HG03108 (cell line): ENCODE data around the gene CDK8.

Experiments
- ATAC-seq: cut with Tn5 transposase; IDR thresholded peaks from one replicate; pipeline ENCODE4 v1.9.1; 2021; ENCODE audit warnings: moderate library complexity; ENCODE audit not compliant: unreplicated experiment

CDK8 gene

DNA sequence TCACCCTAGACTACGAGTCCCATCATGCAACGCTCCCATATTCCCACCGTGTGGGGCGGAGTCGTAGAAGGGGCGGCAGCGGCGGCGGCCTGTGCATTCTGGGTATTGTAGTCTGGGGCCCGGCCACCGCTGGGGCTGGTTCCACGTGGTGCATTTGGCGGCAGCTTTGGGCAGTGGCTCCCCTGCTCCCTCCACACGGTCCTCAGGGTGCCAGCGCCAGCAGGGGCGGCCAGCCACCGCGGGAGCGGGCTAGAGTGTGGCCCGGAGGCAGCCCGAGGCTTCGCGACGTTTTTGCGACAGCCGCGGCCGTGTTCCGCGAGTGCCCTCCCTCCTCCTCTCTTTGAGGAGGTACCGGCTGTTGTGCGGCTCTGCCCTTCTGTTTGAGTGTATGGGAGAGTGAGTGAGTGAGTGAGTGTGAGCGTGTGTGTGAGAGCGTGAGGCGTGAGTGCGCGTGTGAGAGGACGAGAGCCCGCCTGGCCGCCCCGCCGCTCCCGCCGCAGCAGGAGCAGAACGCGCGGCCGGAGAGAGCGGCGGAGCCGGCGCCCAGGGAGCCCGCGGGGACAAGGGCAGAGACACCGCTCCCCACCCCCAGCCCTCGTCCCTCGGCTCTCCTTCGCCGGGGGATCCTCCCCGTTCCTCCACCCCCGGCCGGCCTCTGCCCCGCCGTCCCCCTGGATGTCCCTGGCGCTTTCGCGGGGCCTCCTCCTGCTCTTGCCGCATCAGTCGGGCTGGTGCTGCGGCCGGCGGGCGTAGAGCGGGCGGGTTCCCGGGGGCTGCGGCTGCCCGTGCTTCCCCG, at the start of gene CDK8:
Gene CDK8 (plus strand): TSS at position 343 of the 796 bp plus-strand sequence. CDS start 513 bp downstream, outside the sequence.
- peak; percentile 87 for ATAC-seq

DNA sequence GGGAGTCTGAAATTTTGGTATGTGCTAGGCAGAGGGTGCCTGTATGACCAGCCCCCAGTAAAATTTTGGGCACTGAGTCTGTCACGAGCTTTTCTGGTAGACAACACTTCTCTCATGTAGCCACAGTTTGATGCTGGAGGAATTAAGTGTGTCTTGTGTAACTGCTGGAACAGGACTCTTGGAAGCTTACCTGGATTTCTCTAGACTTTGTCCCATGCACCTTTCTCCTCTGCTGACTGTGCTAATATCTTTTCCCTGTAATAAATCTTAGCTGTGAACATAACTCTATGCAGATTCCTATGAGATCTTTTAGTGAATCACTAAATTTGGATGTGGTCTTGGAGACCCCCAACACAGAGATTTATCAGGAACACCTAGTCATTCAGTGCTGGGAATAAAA, 45.6 kb upstream of the CDK8 start:
- ATAC-seq = no peak

DNA sequence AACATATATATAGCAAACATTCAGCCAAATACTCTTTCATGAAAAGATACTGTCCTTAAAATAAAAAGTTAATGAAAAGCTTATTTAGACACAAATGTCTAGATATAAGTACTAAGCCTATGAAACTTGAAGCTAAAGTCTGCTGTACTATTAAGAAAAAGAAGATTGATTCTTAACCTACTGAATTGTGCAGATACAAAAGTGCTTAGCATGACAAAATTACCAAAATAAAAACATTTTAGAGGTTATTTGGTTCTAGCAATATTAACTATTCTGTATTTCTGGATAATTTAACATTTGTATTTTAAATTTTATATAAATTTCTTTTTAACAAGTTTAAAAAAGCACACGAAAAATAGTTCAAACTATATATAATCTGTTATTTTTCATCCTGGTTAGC, 40.6 kb upstream of the CDK8 start:
- no peak for ATAC-seq

DNA sequence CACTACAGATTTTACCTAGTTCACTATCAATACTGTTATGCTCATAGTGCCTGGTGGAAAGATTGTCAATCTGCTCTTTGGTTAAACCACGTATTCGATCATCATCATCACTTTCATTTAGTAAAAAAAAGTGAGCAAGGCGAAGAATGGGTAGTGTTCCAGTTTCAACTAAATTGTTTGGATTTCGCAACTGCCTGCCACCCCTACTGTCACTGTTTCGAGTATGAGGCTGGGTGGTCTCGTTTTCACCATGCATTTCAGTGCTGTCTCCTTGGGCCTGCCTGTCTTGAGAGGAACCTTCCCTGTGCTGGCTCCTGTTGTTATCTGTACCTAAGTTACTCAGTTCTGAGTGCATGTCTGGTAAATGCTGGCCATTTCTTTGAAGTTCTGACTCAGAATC, 39.9 kb upstream of the CDK8 start:
- ATAC-seq = no peak

DNA sequence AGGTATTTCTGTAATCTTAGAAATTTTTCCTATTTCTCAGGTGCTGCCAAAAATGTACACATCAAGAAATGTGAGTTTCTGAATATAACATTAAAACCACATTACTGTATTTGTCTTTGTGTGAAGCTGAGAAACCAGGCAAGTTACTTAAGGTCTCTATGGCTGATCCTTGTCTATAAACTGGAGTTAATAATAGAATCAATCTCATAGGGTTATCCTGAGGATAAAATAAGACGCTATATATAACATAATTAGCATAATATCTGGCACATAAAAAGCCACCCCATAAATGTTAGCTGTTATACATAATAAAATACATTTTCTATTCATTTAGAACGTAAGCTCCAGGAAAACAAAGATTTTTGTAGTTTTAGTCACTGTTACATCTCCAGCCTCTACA, 37.9 kb upstream of the CDK8 start:
- no peak for ATAC-seq

DNA sequence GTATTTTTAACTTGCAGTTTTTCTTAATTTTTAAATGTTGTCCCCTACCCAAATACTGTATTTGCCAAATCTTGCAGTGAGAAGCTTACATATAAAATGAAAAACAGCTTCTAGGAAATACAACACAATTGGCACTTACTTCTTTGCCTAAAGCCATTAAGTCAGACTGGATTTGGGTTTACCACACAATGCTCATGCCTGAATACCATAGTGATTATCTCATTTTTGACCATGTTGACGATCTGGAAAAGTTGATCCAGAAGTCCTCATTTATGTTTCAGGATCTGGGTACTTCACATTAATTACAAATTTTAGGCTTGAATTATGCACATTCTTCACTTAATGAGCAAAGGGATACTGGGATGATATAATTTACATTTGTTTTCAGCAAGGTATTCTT, 34.2 kb upstream of the CDK8 start:
- ATAC-seq = no peak

DNA sequence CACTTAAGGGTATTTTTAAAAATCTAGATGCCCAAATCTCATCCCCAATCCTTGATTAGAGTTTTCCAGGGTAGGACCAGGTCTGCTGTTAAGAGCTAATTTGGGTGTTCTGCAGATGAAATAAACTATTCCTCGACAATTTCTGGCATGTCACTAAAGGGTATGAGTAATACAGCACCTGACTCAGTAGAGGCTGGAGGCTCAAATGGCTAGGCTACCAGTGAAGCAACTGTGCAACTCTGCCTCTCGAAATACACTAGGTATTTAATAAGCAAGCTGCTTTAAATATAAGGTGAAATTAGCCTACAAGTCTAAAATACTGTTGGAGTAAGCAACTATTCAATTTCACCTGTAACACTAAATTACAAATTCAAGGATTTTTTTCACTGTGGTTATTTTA, 33.4 kb upstream of the CDK8 start:
- ATAC-seq = no peak

DNA sequence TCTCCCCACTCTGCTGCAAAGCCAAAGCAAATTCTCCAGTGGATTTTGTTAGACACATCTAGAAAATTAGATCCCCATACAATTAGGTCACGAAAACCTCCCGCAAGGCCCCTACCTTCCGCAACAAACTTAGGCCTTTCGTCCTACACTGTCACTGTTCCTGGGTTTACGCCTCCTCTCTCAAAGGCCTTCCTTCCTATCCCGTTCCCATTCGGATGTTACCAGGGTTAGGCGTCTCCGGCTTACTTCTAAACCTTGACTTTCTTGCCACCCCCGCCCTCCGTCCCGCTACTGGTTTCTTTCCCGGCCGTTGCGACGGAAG, 32.6 kb upstream of the CDK8 start:
- no peak for ATAC-seq

DNA sequence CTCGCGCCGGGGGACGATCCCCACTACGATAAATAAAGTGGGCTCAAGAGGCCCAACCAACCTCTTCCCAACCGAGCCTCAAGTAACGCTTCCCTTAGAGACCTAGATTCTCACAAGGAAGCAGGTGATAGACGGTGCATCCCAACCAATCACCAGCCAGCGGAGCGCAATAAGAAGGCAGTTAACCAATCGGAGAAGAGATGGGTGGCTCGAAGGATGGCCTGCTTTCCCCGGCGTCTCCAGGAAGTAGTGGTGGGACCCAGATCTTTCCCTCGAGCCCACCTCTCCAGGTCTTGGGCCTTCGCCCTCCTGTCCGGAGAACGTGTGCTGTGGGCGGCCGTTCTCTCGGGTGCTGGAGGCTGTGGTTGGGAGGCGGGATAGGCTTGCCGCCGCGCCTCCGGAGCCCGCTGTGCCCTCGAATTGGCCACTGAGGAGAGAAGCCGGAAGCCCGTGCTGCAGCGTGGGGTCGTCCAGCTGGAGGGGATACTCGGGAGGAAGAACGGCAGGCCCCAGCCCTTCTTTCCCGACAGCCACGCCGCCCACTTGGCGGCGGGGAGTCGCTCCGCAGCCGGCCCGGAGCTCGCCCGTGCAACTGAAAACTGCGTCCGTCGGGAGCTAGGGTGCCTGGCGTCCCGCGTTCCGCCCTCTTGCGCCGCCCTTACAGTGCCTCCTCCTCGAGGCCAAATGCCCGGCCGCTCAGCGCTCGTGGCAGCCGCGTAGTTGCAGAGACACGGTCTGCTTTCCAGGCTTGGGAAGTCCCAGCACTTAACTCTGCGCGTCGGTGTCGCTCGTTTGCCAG, 32.0 kb upstream of the CDK8 start, which contains the start of gene RNF6:
Gene RNF6 (minus strand): TSS at position 594 of the 799 bp plus-strand sequence. CDS start 2,665 bp downstream, outside the sequence.
- ATAC-seq = peak; percentile 97

DNA sequence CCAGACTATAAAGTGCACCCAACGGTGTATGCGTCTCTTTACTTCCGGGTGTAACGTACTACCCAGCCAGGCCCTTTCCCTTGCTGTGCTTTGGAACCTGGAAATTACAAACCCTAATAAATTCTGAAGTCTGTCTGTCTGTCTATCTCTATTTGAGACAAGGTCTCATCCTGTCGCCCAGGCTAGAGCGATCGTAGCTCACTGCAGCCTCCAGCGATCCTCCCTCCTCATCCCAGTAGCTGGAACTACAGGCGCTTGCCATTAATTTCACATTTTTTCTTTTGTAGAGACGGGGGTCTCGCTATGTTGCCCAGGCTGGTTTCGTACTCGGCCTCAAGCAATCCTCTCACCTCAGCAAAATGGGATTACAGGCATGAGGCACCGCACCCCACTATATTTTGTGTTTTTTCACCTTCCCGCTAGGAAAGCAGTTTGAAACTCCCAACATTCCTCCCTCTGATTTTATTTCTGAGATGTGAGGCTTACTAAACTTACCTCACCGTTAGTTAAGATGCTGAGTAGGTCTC, 31.3 kb upstream of the CDK8 start:
- peak; percentile 34 for ATAC-seq

DNA sequence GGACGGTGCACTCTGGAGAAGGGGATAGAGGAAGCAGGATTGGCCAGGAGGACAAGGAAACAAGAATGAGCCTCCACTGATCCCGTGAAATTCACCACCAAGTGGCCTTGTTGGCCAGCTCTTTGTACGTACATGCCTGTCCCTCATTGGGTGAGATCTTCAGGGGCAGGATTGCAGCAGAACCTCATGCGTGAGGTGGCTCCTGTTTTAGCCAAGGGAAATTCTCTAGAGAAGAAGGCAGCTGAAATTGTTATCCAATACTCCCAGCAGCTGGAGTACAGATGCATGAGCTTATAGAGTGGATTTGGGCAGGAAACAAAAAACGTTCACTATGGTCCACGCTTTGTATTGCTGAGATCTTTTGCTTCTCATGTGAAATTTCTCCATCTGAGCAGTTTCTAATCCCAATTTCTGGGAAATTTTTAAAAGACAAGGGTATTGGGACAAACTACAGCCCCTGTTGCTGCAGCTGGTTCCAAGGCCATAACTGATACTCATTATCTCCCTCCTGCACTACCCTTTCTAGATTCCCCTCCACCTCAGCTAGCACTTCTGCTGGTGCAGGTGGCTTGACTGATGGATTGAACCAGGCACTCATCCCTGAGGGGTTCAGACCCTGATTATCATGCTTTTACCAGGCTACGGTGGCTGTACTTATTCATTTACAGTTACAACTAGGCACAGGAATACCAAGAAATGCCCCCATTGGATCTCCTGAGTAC, 27.9 kb upstream of the CDK8 start:
- ATAC-seq = no peak

DNA sequence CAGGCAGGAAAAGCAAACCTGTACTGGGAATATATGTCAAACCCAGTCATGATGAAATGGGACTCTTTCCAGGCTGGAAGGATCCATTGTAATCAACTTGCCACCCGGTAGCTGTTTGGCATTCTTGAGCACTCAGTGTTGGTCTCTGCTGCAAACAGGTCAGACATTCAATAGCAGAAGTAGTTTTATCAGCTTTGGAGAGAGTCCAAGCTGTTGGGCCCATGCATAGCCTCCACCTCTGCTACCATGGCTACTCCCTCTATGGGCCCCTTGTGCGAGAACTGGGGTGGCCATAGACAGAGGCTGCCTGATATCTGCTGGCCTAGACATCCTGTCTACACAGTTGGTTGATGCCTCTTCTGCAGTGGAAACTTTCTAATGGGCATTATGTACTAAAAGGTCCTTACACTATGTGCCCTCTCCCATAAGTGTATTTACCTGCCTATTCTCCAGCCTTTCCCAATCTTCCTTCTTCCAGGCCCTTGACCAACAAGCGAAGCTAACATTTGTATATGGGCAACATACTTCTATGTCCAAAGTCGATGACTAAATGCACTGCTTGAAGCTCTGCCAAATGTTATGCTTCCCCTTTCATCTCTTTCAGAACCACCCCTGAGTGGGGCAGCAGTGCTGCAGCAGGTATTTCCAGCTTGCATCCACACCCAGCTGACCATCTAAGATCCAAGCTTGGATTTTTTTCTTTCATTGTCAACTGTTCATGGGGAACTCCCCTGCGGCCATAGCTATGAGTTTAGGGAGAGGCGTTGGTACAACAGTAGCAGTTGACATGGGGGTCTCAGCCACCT, 26.6 kb upstream of the CDK8 start:
- no peak for ATAC-seq

DNA sequence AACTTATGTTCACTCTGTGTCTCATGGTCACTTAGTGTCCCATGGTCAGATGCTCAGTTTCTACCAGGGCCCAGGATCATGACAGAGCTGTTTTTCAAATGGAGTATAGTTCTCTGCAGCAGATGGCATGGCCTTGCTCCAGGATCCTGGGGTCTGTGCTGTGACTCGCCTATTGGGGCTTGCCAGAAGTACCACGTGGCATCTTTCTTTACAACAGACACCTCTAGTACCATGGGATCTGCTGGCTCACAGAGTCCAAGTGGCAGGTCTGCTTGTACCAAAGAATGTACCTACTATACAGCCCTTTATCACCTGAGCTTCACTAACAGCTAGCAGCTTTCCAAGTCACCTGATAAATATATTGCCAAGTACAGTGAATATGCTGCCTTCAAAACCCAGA, 25.8 kb upstream of the CDK8 start:
- no peak for ATAC-seq

DNA sequence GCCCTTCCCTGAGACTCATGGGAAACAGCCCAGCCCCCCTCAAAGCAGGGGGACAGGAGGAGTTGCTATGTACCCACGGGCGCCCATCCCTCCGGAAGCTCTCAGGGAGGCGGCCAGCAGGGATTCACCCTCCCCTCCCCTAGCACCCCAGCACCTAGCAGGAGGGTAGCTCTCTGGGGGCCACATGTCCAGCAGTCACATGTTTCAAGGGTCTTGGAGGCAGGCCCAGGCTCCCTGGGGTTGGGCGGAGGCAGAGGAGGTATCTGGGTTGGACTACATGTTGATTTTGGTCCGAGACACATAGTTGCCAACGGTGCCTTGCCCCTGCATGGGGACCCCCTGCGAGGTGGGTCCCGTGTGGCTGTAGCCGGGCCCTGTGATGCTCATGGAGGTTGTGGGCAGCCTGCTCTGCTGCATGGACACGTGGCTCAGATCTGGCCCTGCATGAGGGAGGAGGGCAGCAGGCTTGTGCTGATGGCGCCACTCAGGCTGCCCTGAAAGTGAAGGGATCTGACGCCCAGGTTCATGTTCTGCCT, 24.8 kb upstream of the CDK8 start:
- ATAC-seq = no peak

DNA sequence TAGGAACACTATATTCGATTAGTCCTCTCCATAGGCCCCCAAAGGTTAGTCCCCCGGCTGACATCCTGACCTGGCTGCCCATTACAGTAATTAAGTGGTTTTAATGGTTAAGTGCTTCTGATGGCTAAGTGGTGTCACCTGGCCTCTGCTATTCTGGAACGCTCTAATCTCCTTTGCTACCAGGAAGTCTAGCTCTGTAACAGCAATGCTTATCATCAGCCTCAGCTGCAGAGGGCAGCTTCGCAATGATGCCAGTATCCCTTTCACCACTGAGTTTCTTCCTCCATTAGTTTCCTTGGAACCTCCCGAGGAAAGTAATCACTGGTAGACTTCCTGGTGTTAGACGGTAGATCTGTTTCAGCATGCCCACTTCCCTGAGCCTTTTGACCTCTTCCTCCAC, 23.2 kb upstream of the CDK8 start:
- ATAC-seq = no peak

DNA sequence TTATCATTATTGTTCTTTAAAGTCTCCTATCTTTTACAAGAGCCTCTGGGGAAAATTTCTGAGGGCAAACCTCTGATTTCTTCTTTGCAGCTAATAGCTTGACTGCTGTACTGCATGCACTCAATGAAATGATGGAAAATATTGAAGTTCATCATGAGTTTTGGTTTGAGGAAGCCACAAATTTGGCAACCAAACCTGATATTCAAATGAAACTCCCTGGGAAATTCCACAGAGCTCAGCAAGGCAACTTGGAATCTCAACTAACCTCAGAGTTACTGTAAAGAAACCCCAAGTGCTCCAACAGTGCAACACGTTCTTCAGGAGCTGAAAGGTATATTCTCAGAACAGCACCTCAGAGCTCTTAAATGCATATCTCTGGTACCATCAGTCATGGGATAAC, 17.6 kb upstream of the CDK8 start:
- ATAC-seq = no peak

DNA sequence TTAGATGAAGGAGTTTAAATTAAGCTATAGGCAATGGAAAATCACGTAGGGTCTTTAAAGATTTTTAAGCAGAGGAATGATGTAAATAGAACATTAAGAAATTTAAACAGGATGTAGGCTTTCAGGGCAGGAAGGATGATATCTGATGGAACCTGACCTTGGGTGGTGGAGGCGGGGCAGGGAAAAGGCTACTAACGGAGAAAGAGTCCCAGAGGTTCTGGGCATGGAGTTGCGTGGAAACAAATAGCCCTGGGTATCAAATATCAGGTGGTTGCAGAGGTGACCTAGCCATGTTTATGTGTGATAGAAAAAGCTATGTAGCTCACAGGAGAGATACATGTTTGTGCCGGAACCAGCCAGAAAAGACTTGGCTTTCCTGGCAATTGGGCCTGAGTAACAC, 7.8 kb upstream of the CDK8 start:
- ATAC-seq = no peak

DNA sequence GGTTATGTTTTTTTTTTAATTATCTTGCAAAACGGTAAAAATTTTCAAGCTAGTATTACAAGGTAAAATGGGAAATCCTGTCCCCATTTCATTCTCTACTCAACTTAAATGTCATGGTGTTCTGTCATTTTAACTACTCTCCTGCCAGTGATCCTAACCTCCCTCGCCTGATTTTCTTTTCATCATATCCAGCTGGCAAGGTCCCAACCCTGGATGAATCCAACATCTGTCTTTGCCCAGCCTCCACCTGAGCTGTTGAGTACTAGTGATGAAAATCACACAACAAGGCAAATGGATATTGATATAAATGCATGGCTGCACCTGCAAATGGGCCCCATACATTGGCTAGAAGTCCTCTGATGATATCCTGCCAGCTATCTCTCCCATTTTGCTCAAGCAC, 6.9 kb upstream of the CDK8 start:
- no peak for ATAC-seq

DNA sequence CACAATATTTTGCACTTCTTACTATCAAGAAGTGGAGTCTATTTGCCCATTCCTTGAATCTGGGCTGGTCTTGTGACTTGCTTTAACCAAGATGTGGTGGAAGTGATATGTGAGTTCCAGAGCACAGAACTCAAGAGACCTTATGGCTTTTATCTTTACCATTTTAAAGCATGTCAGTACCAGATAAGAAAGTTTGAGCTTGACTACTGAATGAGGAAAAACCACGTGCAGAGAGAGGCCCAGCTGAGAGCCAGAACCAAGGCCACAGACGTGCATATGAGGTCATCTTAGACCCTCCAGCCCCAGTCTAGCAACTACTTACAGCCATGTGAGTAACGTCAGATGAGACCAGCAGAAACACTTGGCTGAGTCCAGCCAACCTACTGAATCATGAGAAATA, 6.3 kb upstream of the CDK8 start:
- ATAC-seq = no peak

DNA sequence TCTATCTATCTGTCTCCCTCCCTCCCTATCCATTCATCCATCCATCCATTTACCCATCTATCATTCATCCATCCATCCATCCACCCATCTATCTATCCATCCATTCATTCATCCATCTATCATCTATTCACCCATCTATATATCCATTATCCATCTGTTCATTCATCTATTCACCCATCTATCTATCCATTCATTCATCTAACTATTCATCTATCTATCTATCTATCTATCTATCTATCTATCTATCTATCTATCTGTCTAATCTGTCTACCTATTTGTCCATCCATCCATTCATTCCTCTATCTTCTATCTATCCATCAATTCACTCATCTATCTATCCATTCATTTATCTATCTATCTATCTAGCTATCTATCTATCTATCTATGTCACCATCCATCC, 4.4 kb upstream of the CDK8 start:
- no peak for ATAC-seq
